ENCODE results near the gene ARPC2. TPM values are rescaled to one million over a fixed set of nuclear protein-coding genes. Genes with fewer than 3 reads are reported as not detected.

ARPC2 gene
- polyA plus RNA-seq, 2 donors = 150 to 426 TPM

DNA sequence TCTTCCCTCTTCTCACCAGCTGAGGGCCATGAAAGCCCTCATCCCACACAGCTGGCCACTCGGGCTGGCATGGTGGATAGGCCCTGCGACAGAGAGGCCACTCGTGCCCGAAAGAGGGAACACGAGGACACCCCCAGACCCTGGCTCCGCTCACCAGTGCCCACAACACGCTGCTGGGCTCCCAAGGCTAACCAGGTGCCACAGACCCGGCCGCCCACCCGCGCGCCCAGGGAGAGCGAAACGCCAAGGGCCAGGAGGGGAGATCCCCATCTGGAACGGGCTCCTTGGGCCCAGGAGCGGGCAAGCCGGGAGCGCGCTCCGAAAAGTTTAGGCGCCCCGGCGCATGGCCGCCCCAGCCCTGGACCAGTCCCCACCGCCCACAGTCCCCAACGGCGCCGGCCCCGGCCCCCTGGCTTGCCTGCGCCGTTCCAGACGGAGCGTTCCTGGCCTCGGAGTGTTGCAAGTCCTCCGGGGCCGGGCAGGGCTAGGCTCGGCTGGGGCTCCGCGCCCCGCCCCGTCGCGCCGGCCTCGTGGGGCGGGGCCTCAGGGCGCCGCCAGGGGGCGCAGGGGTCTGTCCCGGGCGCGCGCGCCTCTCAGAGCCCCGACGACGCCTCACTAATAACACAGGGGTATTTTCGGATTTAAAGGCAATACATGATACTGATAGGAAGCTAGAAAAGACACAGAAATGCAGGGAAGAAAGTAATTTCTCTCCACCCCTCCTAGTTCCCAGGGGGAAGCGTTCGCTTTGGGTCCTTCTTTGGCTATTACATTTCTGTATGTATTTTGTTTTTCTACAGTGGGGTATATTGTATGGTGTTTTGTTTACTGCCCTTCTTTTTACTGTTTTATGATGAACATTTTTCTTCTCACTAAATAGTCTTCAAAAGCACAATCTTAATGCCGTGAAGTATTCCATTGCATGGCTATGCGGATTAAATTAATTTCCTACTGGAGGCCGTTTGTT is 75.3 kb downstream of the ARPC2 start, which contains the start of gene TMBIM1:
TSS of gene TMBIM1 (minus strand) at position 456 of the 967 bp plus-strand sequence. CDS start 10,362 bp downstream, outside the sequence.
- 3% methylated on average over 59 to 63 of the region's 63 CpGs for WGBS, 2 donors
- Histone ChIP-seq H3K27me3 (ENCODE audit: control insufficient read depth in 1 of 2, insufficient read depth in 2 of 2, low read length in 2 of 2) (no peaks in the 10 kb centered on the region), H3K36me3 (ENCODE audit: control insufficient read depth in 2 of 2, insufficient read depth in 2 of 2, low read length in 1 of 2) (no peaks in the 10 kb centered on the region), H3K27ac (ENCODE audit: low read depth in 2 of 2, low read length in 1 of 2) (peak within 1 kb of the TSS; percentile 94 to 98), H3K4me1 (ENCODE audit: control insufficient read depth in 2 of 2, insufficient read depth in 2 of 2, low read length in 1 of 2) (peaks cover 6 to 18% of the 10 kb centered on the region in 2 donors), H3K9me3 (ENCODE audit: control insufficient read depth in 2 of 2, insufficient read depth in 1 of 2, low read depth in 1 of 2, low read length in 1 of 2) (no peaks in the 10 kb centered on the region), H3K4me3 (ENCODE audit: low read depth in 1 of 2, low read length in 2 of 2) (peak within 1 kb of the TSS; percentile 96)

DNA sequence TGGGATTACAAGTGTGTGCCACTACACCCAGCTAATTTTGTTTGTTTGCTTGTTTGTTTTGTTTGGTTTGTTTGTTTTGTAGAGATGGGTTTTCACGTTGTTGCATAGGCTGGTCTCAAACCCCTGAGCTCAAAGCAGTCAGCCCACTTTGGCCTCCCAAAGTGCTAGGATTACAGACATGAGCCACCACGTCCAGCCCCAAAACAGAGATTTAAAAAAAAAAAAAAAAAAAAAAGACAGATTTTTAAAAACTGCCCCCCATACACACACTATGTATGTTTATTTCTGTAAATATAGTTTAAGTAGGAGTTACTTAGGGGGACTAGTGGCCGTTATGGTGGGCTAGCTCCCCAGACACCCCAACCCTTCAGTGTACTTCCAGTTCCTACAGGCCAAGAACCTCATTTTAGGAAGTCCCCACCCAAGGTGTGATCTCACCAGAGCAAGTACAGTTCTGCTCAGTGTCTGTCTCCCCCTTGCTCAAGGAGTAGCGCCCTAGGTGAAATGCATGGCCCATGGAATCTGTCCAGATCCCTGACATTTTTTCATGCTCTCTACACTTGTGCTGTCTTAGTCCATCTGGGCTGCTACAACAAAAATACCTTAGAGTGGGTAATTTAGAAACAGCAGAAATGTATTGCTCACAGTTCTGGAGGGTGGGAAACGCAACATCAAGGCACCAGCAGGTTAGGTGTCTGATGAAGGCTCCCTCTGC is 76.9 kb downstream of the ARPC2 start:
- H3K27ac ChIP-seq (ENCODE audit: low read depth in 2 of 2, low read length in 1 of 2) = peak overlapping the region; percentile 93 to 98
- H3K27me3 ChIP-seq (ENCODE audit: control insufficient read depth in 1 of 2, insufficient read depth in 2 of 2, low read length in 2 of 2) = no peaks in the 10 kb centered on the region
- H3K4me1 ChIP-seq (ENCODE audit: control insufficient read depth in 2 of 2, insufficient read depth in 2 of 2, low read length in 1 of 2) = peaks cover 3 to 20% of the 10 kb centered on the region in 2 donors
- H3K36me3 ChIP-seq (ENCODE audit: control insufficient read depth in 2 of 2, insufficient read depth in 2 of 2, low read length in 1 of 2) = no peaks in the 10 kb centered on the region
- no peaks in the 10 kb centered on the region for H3K9me3 ChIP-seq (ENCODE audit: control insufficient read depth in 2 of 2, insufficient read depth in 1 of 2, low read depth in 1 of 2, low read length in 1 of 2)
- 48 to 52% methylated on average over 5 of the region's 5 CpGs for WGBS, 2 donors
- H3K4me3 ChIP-seq (ENCODE audit: low read depth in 1 of 2, low read length in 2 of 2) = no peak overlapping the region

DNA sequence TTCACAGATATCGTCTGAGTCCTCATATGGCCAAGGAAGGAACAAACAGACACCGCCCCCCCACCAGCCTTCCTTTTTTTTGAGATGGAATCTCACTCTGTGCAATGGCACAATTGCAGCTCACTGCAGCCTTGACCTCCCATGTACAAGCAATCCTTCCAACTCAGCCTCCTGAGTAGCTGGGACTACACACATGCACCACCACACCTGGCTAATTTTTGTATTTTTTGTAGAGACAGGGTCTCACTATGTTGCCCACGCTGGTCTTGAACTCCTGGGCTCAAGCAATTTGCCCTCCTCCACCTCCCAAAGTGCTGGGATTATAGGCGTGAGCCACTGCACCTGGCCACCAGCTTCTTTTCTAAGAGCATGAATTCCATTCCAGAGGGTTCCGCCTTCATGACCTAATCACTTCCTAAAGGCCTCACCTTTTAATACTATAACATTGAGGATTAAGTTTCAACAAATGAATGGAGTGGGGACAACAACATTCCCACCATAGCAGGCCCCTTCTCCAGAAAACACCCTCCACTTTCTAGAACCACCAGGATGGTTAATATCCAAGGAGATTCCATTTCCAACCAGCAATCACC is 77.5 kb downstream of the ARPC2 start:
- Histone ChIP-seq H3K4me1 (ENCODE audit: control insufficient read depth in 2 of 2, insufficient read depth in 2 of 2, low read length in 1 of 2) (peaks cover 3 to 20% of the 10 kb centered on the region in 2 donors), H3K27ac (ENCODE audit: low read depth in 2 of 2, low read length in 1 of 2) (peak overlapping the region; percentile 93 to 98)

DNA sequence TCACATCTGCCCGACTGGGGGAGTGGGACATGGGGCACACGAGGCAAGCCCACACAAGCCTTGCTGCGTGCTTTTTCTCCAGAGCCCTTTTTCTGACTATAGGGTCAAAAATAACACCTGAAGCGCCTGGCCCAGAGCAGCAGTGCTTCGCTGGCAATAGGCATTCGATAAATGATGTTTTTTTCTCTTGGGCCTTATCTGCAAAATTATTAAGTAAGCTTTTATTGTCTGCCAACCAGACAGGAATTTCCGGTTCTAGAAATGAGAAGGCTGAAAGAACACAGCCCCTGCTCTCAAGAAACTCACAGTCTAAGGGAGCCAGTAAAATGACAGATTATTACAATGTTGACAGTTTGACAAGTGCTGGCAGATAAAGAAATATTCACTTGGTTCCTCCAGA is 78.0 kb downstream of the ARPC2 start:
- no peaks in the 10 kb centered on the region for H3K9me3 ChIP-seq (ENCODE audit: control insufficient read depth in 2 of 2, insufficient read depth in 1 of 2, low read depth in 1 of 2, low read length in 1 of 2)
- no peaks in the 10 kb centered on the region for H3K36me3 ChIP-seq (ENCODE audit: control insufficient read depth in 2 of 2, insufficient read depth in 2 of 2, low read length in 1 of 2)
- no peak overlapping the region for H3K4me3 ChIP-seq (ENCODE audit: low read depth in 1 of 2, low read length in 2 of 2)
- 35 to 43% methylated on average over 7 of the region's 7 CpGs for WGBS, 2 donors
- no peaks in the 10 kb centered on the region for H3K27me3 ChIP-seq (ENCODE audit: control insufficient read depth in 1 of 2, insufficient read depth in 2 of 2, low read length in 2 of 2)
- peaks cover 3 to 17% of the 10 kb centered on the region in 2 donors for H3K4me1 ChIP-seq (ENCODE audit: control insufficient read depth in 2 of 2, insufficient read depth in 2 of 2, low read length in 1 of 2)
- H3K27ac ChIP-seq (ENCODE audit: low read depth in 2 of 2, low read length in 1 of 2) = peak overlapping the region; percentile 93 to 98

More for the DNA sequence above, 77.5 kb downstream of the ARPC2 start:
- Histone ChIP-seq H3K36me3 (ENCODE audit: control insufficient read depth in 2 of 2, insufficient read depth in 2 of 2, low read length in 1 of 2) (no peaks in the 10 kb centered on the region), H3K27me3 (ENCODE audit: control insufficient read depth in 1 of 2, insufficient read depth in 2 of 2, low read length in 2 of 2) (no peaks in the 10 kb centered on the region), H3K4me3 (ENCODE audit: low read depth in 1 of 2, low read length in 2 of 2) (no peak overlapping the region), H3K9me3 (ENCODE audit: control insufficient read depth in 2 of 2, insufficient read depth in 1 of 2, low read depth in 1 of 2, low read length in 1 of 2) (no peaks in the 10 kb centered on the region)
- 55 to 71% methylated on average over 5 of the region's 5 CpGs for WGBS, 2 donors

DNA sequence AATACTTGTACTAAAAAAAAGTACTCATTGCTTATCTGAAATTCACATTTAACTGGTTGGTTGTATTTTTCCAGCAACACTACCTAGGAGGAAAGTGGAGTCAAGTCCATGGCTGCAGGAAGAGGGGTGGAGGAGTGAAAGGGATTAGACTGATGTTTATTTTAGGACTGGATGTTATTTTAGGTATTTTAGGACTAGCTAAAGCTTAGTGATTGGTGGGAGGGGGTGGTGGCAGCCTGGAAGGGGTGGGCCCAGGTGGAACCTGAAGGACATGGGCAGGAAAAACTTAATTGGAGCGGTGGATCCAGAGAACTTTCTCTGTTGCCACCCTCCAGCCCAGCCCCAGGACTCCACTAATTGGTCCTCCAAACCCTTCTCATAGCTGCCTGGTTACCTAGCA is 79.2 kb downstream of the ARPC2 start:
- Histone ChIP-seq H3K4me3 (ENCODE audit: low read depth in 1 of 2, low read length in 2 of 2) (no peak overlapping the region), H3K9me3 (ENCODE audit: control insufficient read depth in 2 of 2, insufficient read depth in 1 of 2, low read depth in 1 of 2, low read length in 1 of 2) (no peaks in the 10 kb centered on the region), H3K36me3 (ENCODE audit: control insufficient read depth in 2 of 2, insufficient read depth in 2 of 2, low read length in 1 of 2) (no peaks in the 10 kb centered on the region), H3K27ac (ENCODE audit: low read depth in 2 of 2, low read length in 1 of 2) (peak overlapping the region; percentile 85 to 90), H3K27me3 (ENCODE audit: control insufficient read depth in 1 of 2, insufficient read depth in 2 of 2, low read length in 2 of 2) (no peaks in the 10 kb centered on the region), H3K4me1 (ENCODE audit: control insufficient read depth in 2 of 2, insufficient read depth in 2 of 2, low read length in 1 of 2) (peaks cover 0 to 12% of the 10 kb centered on the region in 2 donors)
- WGBS, 2 donors = 55 to 67% methylated on average over 1 of the region's 1 CpG

DNA sequence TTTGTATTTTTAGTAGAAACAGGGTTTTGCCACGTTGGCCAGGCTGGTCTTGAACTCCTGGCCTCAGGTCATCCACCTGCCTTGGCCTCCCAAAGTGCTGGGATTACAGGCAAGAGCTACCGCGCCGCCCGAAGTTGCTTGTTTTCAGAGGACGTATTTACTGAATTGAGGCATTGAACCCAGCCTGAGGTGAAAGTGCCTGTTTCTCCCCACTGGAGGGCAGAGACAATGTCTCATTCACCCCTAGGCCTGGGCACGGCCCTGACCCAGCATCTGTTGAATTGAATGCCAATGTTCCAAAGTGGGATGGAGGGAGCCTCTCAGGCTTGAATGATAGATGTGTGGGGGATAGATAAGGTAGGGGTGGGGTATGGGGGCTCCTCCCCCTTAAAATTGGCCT is 79.9 kb downstream of the ARPC2 start:
- H3K27me3 ChIP-seq (ENCODE audit: control insufficient read depth in 1 of 2, insufficient read depth in 2 of 2, low read length in 2 of 2) = no peaks in the 10 kb centered on the region
- H3K36me3 ChIP-seq (ENCODE audit: control insufficient read depth in 2 of 2, insufficient read depth in 2 of 2, low read length in 1 of 2) = no peaks in the 10 kb centered on the region
- H3K4me1 ChIP-seq (ENCODE audit: control insufficient read depth in 2 of 2, insufficient read depth in 2 of 2, low read length in 1 of 2) = peaks cover 0 to 9% of the 10 kb centered on the region in 2 donors
- H3K9me3 ChIP-seq (ENCODE audit: control insufficient read depth in 2 of 2, insufficient read depth in 1 of 2, low read depth in 1 of 2, low read length in 1 of 2) = no peaks in the 10 kb centered on the region
- no peak overlapping the region for H3K4me3 ChIP-seq (ENCODE audit: low read depth in 1 of 2, low read length in 2 of 2)
- WGBS, 2 donors = 75 to 81% methylated on average over 7 of the region's 7 CpGs
- peak overlapping the region; percentile 57 to 85 for H3K27ac ChIP-seq (ENCODE audit: low read depth in 2 of 2, low read length in 1 of 2)

DNA sequence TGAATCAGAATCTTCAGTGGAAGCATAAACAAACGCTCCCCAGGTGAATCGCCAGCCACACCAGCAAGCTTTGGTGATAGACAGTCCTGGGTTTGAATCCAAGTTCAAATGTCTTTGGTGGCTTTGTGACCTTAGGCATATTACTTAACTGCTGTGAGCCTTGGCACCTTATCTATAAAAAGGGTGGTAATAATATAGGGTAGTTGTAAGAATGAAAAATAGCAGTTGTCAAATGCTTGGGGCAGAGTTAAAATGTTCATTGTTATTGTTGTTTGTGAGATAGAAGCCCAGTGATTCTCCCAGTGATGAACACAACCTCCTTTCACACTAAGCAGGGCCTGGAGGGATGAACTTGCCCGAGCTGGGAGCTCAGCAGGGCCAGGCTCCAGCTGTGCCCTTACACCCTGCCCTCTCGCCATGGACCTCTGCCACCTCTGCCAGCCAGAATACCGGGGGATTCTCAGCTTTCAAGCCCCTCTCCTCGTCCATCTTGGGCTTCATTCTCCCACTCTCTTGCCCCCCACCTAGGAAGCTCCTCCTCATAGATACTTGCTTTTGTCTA is 81.4 kb downstream of the ARPC2 start:
- Histone ChIP-seq H3K4me3 (ENCODE audit: low read depth in 1 of 2, low read length in 2 of 2) (no peak overlapping the region), H3K27me3 (ENCODE audit: control insufficient read depth in 1 of 2, insufficient read depth in 2 of 2, low read length in 2 of 2) (no peaks in the 10 kb centered on the region), H3K9me3 (ENCODE audit: control insufficient read depth in 2 of 2, insufficient read depth in 1 of 2, low read depth in 1 of 2, low read length in 1 of 2) (no peaks in the 10 kb centered on the region), H3K36me3 (ENCODE audit: control insufficient read depth in 2 of 2, insufficient read depth in 2 of 2, low read length in 1 of 2) (no peaks in the 10 kb centered on the region), H3K4me1 (ENCODE audit: control insufficient read depth in 2 of 2, insufficient read depth in 2 of 2, low read length in 1 of 2) (peaks cover 0 to 9% of the 10 kb centered on the region in 2 donors), H3K27ac (ENCODE audit: low read depth in 2 of 2, low read length in 1 of 2) (peak overlapping the region; percentile 84 to 96)
- 44 to 49% methylated on average over 6 of the region's 6 CpGs for WGBS, 2 donors

DNA sequence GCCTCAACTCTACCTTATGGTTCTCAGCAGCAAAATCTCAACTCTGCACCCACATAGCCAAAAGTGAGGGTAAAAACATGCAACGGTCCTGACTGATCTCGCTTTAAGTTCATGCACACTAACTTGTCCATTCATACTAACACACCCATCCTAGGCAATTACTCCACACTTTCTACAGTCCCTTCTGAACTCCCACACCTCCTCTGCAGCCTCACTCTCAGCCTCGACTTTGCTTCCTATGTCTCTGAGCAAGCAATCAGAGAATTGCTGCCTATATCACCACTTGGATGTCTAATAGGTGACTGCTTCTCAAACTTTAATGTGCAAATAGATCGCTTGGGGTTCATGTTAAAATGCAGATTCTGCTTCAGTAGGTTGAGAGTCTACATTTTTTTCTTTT is 83.2 kb downstream of the ARPC2 start:
- Histone ChIP-seq H3K27me3 (ENCODE audit: control insufficient read depth in 1 of 2, insufficient read depth in 2 of 2, low read length in 2 of 2) (no peaks in the 10 kb centered on the region), H3K36me3 (ENCODE audit: control insufficient read depth in 2 of 2, insufficient read depth in 2 of 2, low read length in 1 of 2) (no peaks in the 10 kb centered on the region), H3K4me3 (ENCODE audit: low read depth in 1 of 2, low read length in 2 of 2) (no peak overlapping the region), H3K9me3 (ENCODE audit: control insufficient read depth in 2 of 2, insufficient read depth in 1 of 2, low read depth in 1 of 2, low read length in 1 of 2) (no peaks in the 10 kb centered on the region), H3K4me1 (ENCODE audit: control insufficient read depth in 2 of 2, insufficient read depth in 2 of 2, low read length in 1 of 2) (peaks cover 0 to 8% of the 10 kb centered on the region in 2 donors), H3K27ac (ENCODE audit: low read depth in 2 of 2, low read length in 1 of 2) (no peak overlapping the region)
- WGBS, 2 donors = 81 to 86% methylated on average over 4 of the region's 4 CpGs

DNA sequence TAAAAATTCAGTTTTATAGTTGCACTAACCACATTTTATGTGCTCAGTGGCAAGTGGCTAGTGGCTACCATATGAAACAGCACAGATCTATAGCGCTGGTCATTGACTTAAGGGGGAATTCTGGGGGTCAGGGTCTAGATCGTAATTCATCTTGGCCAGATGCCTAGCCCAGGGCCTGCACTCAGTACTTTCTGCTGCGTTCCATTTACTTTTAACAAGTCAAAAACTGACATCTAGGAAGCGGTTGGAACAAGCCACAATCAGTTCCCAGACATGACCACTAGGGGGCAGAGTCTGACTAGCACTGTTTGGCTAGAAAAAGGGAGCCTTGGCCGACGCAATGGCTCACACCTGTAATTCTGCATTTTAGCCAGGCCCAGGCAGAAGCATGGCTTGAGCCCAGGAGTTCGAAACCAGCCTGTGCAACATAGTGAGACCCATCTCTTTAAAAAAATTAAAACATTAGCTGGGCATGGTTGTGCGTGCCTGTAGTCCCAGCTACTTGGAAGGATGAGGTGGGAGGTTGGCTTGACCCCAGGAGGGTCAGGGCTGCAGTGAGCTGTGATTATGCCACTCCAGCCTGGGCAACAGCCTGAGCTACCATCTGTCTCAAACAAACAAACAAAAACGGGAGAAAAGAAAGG is 84.3 kb downstream of the ARPC2 start:
- no peak overlapping the region for H3K4me3 ChIP-seq (ENCODE audit: low read depth in 1 of 2, low read length in 2 of 2)

More for the DNA sequence above, 84.3 kb downstream of the ARPC2 start:
- 6% methylated on average over 9 of the region's 9 CpGs for WGBS, 2 donors
- Histone ChIP-seq H3K4me1 (ENCODE audit: control insufficient read depth in 2 of 2, insufficient read depth in 2 of 2, low read length in 1 of 2) (peaks cover 0 to 5% of the 10 kb centered on the region in 2 donors), H3K9me3 (ENCODE audit: control insufficient read depth in 2 of 2, insufficient read depth in 1 of 2, low read depth in 1 of 2, low read length in 1 of 2) (no peaks in the 10 kb centered on the region), H3K27me3 (ENCODE audit: control insufficient read depth in 1 of 2, insufficient read depth in 2 of 2, low read length in 2 of 2) (no peaks in the 10 kb centered on the region), H3K36me3 (ENCODE audit: control insufficient read depth in 2 of 2, insufficient read depth in 2 of 2, low read length in 1 of 2) (no peaks in the 10 kb centered on the region), H3K27ac (ENCODE audit: low read depth in 2 of 2, low read length in 1 of 2) (no peak overlapping the region)
